Urothelium cell line (cell line): Measurements from ENCODE around the gene TCL1B.

ENCODE experiments used
- DNase-seq: peaks from one replicate; pipeline ENCODE4 v3.0.0; 2011; ENCODE audit warnings: low spot score, mixed read lengths
- FAIRE-seq: peaks from 2 replicates; lab custom pipeline; 2011; peaks lifted over from hg19 to GRCh38; lab: Jason Lieb, UNC

Gene TCL1B

GRCh38 chr14:95666450-95666849 is 19.8 kb upstream of the TCL1B start:
- DNase-seq (no peak), FAIRE-seq (no peak)

GRCh38 chr14:95667249-95667693 is 19.0 kb upstream of the TCL1B start:
- DNase-seq (no peak), FAIRE-seq (no peak)

- DNase-seq (no peak), FAIRE-seq (no peak)
Measured at GRCh38 chr14:95668235-95668772, 17.9 kb upstream of the TCL1B start.

GRCh38 chr14:95674613-95675012 is 11.6 kb upstream of the TCL1B start:
- DNase-seq (no peak), FAIRE-seq (no peak)

GRCh38 chr14:95675486-95675885 is 10.7 kb upstream of the TCL1B start:
- FAIRE-seq = no peak
- DNase-seq = no peak

- DNase-seq (no peak), FAIRE-seq (no peak)
Measured at GRCh38 chr14:95677179-95677835, 8.9 kb upstream of the TCL1B start.

GRCh38 chr14:95679148-95679815 is 6.9 kb upstream of the TCL1B start:
- no peak for FAIRE-seq
- DNase-seq = no peak

GRCh38 chr14:95679998-95680735 is 6.1 kb upstream of the TCL1B start:
- no peak for FAIRE-seq
- DNase-seq = peak; percentile 9

- DNase-seq (no peak), FAIRE-seq (no peak)
Measured at GRCh38 chr14:95681153-95681552, 5.1 kb upstream of the TCL1B start.

GRCh38 chr14:95683793-95684192 is 2.4 kb upstream of the TCL1B start:
- DNase-seq = peak; percentile 7

GRCh38 chr14:95686935-95687334 is 709 bp downstream of the TCL1B start:
- DNase-seq (no peak), FAIRE-seq (no peak)

More at GRCh38 chr14:95683793-95684192, 2.4 kb upstream of the TCL1B start:
- no peak for FAIRE-seq

GRCh38 chr14:95689441-95689840 is 3.2 kb downstream of the TCL1B start:
- no peak for FAIRE-seq
- DNase-seq = no peak

GRCh38 chr14:95690815-95691214 is 4.6 kb downstream of the TCL1B start:
- DNase-seq (no peak), FAIRE-seq (no peak)

GRCh38 chr14:95691591-95691990 is 5.4 kb downstream of the TCL1B start:
- FAIRE-seq (no peak), DNase-seq (no peak)

- DNase-seq (no peak), FAIRE-seq (no peak)
Measured at GRCh38 chr14:95692109-95692508, 5.9 kb downstream of the TCL1B start.

- DNase-seq (no peak), FAIRE-seq (no peak)
Measured at GRCh38 chr14:95695051-95695450, 8.8 kb downstream of the TCL1B start.

GRCh38 chr14:95695913-95696312 is 9.7 kb downstream of the TCL1B start:
- no peak for FAIRE-seq

GRCh38 chr14:95696741-95697140 is 10.5 kb downstream of the TCL1B start:
- FAIRE-seq (no peak), DNase-seq (no peak)

More at GRCh38 chr14:95695913-95696312, 9.7 kb downstream of the TCL1B start:
- DNase-seq = no peak

GRCh38 chr14:95697764-95698163 is 11.5 kb downstream of the TCL1B start:
- no peak for FAIRE-seq
- DNase-seq = no peak

GRCh38 chr14:95698287-95698686 is 12.1 kb downstream of the TCL1B start:
- FAIRE-seq = no peak
- DNase-seq = no peak

GRCh38 chr14:95699412-95699811 is 13.2 kb downstream of the TCL1B start:
- FAIRE-seq (no peak), DNase-seq (no peak)
